HepG2 (cell line): ENCODE measurements around the gene ENTPD6. TPM values are rescaled to one million over a fixed set of nuclear protein-coding genes. Genes with fewer than 3 reads are reported as not detected.

Experiments used
- ATAC-seq: fragments of 200-7000 bp; cut with Tn5 transposase; 3 replicates; pipeline ENCODE4 v1.9.1; 2020; ENCODE audit warnings: mild to moderate bottlenecking, moderate library complexity
- BruUV-seq: library from RNA; stranded (reverse); fragments of 400-500 nt; replicated peaks from 2 replicates; lab custom pipeline; 2021; lab: Mats Ljungman, UMichigan
- CTCF ChIA-PET: fragments of 300-600 bp; formaldehyde crosslinking; extraction: SDS; loops from one replicate; lab custom pipeline; 2021; ENCODE audit warnings: low total read pairs, inconsistent platforms, low intra/inter-chr PET ratio; lab: Yijun Ruan, JAX
- POLR2A ChIA-PET: fragments of 350-600 bp; sonication (Branson Sonifier 250); formaldehyde crosslinking; loops from one replicate; lab custom pipeline; 2020; ENCODE audit warnings: antibody characterized with exemption, inconsistent platforms; lab: Yijun Ruan, JAX
- DNase-seq: peaks from one replicate; pipeline ENCODE4 v3.0.0-alpha.2; 2015; ENCODE audit warnings: low spot score
- FAIRE-seq: peaks from 3 replicates; lab custom pipeline; 2011; peaks lifted over from hg19 to GRCh38; lab: Jason Lieb, UNC
- H2AFZ ChIP-seq: one replicate; pipeline ENCODE4 v1.6.1; 2011; ENCODE audit warnings: low read length, inconsistent platforms
- H3K27ac ChIP-seq: fragments of 300-600 bp; 3 replicates; pipeline ENCODE4 v1.8.0; 2011; ENCODE audit warnings: mixed run types, mild to moderate bottlenecking, mixed read lengths, low read length, inconsistent platforms; ENCODE audit not compliant: insufficient read depth; ENCODE audit errors: extremely low read length
- H3K27me3 ChIP-seq, 2 experiments: fragments of 200-600 bp in 1 of 2; 2 replicates in 1 of 2; 3 replicates in 1 of 2; pipeline versions ENCODE4 v1.6.0 to v1.8.0; 2011; ENCODE audit warnings: low read length in 2 of 2, mild to moderate bottlenecking in 2 of 2, moderate library complexity in 2 of 2, inconsistent platforms in 1 of 2; ENCODE audit not compliant: insufficient read depth in 2 of 2, control insufficient read depth in 1 of 2
- H3K36me3 ChIP-seq, 2 experiments: fragments of 200-600 bp in 1 of 2; replicated peaks in 1 of 2; 2 replicates in 1 of 2; 3 replicates in 1 of 2; pipeline versions ENCODE4 v1.5.1 to v1.8.0; 2011; ENCODE audit warnings: low read length in 2 of 2, inconsistent platforms in 1 of 2; ENCODE audit not compliant: insufficient read depth in 2 of 2, control insufficient read depth in 1 of 2
- H3K4me1 ChIP-seq: 2 replicates; pipeline ENCODE4 v1.5.1; 2012; ENCODE audit warnings: low read length, inconsistent platforms; ENCODE audit not compliant: insufficient read depth
- H3K4me2 ChIP-seq: 2 replicates; pipeline ENCODE4 v1.6.0; 2011; ENCODE audit warnings: low read depth, low read length, inconsistent platforms
- H3K4me3 ChIP-seq, 3 experiments: fragments of 200-600 bp in 1 of 3; sonication (generic), shearing (Covaris generic) in 1 of 3; replicated peaks in 1 of 3; 2 replicates each; pipeline ENCODE4 v1.5.1; 2011 to 2016; ENCODE audit warnings: low read length in 3 of 3, inconsistent platforms in 2 of 3, low read depth in 2 of 3, mild to moderate bottlenecking in 2 of 3, control low read depth in 1 of 3, mixed read lengths in 1 of 3; ENCODE audit not compliant: insufficient read depth in 1 of 3
- H3K79me2 ChIP-seq: one replicate; pipeline ENCODE4 v1.6.1; 2011; ENCODE audit warnings: low read length, inconsistent platforms; ENCODE audit not compliant: insufficient read depth
- H3K9ac ChIP-seq: 2 replicates; pipeline ENCODE4 v1.6.0; 2011; ENCODE audit warnings: mild to moderate bottlenecking, low read depth, low read length, inconsistent platforms; ENCODE audit not compliant: insufficient read depth
- H3K9me3 ChIP-seq: 2 replicates; pipeline ENCODE4 v1.5.1; 2012; ENCODE audit warnings: mild to moderate bottlenecking, low read length
- H4K20me1 ChIP-seq: 2 replicates; pipeline ENCODE4 v1.6.0; 2011; ENCODE audit warnings: inconsistent platforms, mild to moderate bottlenecking, low read length, moderate library complexity; ENCODE audit not compliant: insufficient read depth
- CEBPG ChIP-seq: IDR thresholded peaks from 2 replicates; pipeline ENCODE4 v1.6.1; 2016
- HOXA3 ChIP-seq: sonication (generic); formaldehyde crosslinking; IDR thresholded peaks from 2 replicates; pipeline ENCODE4 v1.5.0; 2020; ENCODE audit warnings: missing genetic modification reagents
- RNF2 ChIP-seq: fragments of 450-650 bp; conservative IDR thresholded peaks from 2 replicates; pipeline ENCODE4 v1.6.1; 2016; ENCODE audit warnings: low read depth
- SALL1 ChIP-seq: sonication (generic); formaldehyde crosslinking; IDR thresholded peaks from 2 replicates; pipeline ENCODE4 v1.8.0; 2022; ENCODE audit warnings: mild to moderate bottlenecking, missing genetic modification reagents
- TCF12 ChIP-seq, 2 experiments: fragments of 450-650 bp in 1 of 2; sonication (generic) in 1 of 2; formaldehyde crosslinking in 1 of 2; IDR thresholded peaks; 2 replicates each; pipeline versions ENCODE4 v1.6.1 to v1.8.0; 2017 to 2022; ENCODE audit warnings: antibody characterized with exemption in 1 of 2, mild to moderate bottlenecking in 1 of 2, missing genetic modification reagents in 1 of 2, moderate library complexity in 1 of 2
- ZBTB7B ChIP-seq: sonication (generic); formaldehyde crosslinking; IDR thresholded peaks from 2 replicates; pipeline ENCODE4 v1.4.0; 2020; ENCODE audit warnings: missing genetic modification reagents
- ZFP36L1 ChIP-seq: sonication (generic); formaldehyde crosslinking; IDR thresholded peaks from 2 replicates; pipeline ENCODE4 v1.8.0; 2022; ENCODE audit warnings: mild to moderate bottlenecking, missing genetic modification reagents, moderate library complexity
- ZNF12 ChIP-seq: sonication (generic); formaldehyde crosslinking; IDR thresholded peaks from 2 replicates; pipeline ENCODE4 v1.5.0; 2020; ENCODE audit warnings: missing genetic modification reagents
- ZNF564 ChIP-seq: sonication (generic); formaldehyde crosslinking; IDR thresholded peaks from 2 replicates; pipeline ENCODE4 v1.8.1; 2023; ENCODE audit warnings: mild to moderate bottlenecking, missing genetic modification reagents
- ZSCAN31 ChIP-seq: sonication (generic); formaldehyde crosslinking; IDR thresholded peaks from 2 replicates; pipeline ENCODE4 v1.5.0; 2020; ENCODE audit warnings: low read depth, mild to moderate bottlenecking, missing genetic modification reagents
- WGBS: methylation state at CpG from one replicate; pipeline ENCODE4 v1.1.6; 2017; ENCODE audit warnings: low lambda C conversion rate; 5-methylcytosine and 5-hydroxymethylcytosine counted together
- in situ Hi-C: cut with HindIII; loops from 2 replicates; pipeline ENCODE4 v1.10.0; 2017; ENCODE audit warnings: low pct_unique_long_range_greater_than_20kb; ENCODE audit not compliant: extremely low pct_ligation_motif_present
- intact Hi-C: fragments of 100-400 bp; cut with micrococcal nuclease; formaldehyde crosslinking; loops from one replicate; pipeline ENCODE4 v1.10.0; 2022; ENCODE audit not compliant: unreplicated experiment
- polyA plus RNA-seq, 8 experiments: library from polyadenylated mRNA; depleted of rRNA in 3 of 8; stranded (reverse) in 7 of 8; unstranded in 1 of 8; fragments of >200 nt; fragmentation: Illumina TruSeq in 4 of 8; extraction: Trizol in 4 of 8; gene quantifications; 2 replicates each; pipeline versions ENCODE4 v1.2.1 to v1.2.3, GENCODE V29; 2011 to 2016; ENCODE audit warnings: low read depth in 4 of 8, missing spikeins in 1 of 8, mixed read lengths in 1 of 8; ENCODE audit not compliant: insufficient read depth in 1 of 8
- total RNA-seq, 5 experiments: library from RNA; depleted of rRNA; stranded (reverse); fragments of >200 nt; fragmentation: Illumina TruSeq; extraction: Trizol; gene quantifications; 2 replicates each; pipeline ENCODE4 v1.2.3, GENCODE V29; 2016; ENCODE audit warnings: low read depth in 1 of 5
- TF ChIP-seq, protein P1 (sequence below): sonication (generic); formaldehyde crosslinking; IDR thresholded peaks from 2 replicates; pipeline ENCODE4 v1.4.0; 2020; ENCODE audit warnings: mild to moderate bottlenecking, missing genetic modification reagents
- TF ChIP-seq, protein P2 (sequence below): sonication (generic); formaldehyde crosslinking; IDR thresholded peaks from 2 replicates; pipeline ENCODE4 v1.9.0; 2021; ENCODE audit warnings: missing genetic modification reagents, borderline replicate concordance
- TF ChIP-seq, protein P3 (sequence below): IDR thresholded peaks from 2 replicates; pipeline ENCODE4 v1.6.1; 2012; ENCODE audit warnings: inconsistent platforms
- TF ChIP-seq, protein P4 (sequence below): sonication (generic); formaldehyde crosslinking; IDR thresholded peaks from 2 replicates; pipeline ENCODE4 v1.8.1; 2023; ENCODE audit warnings: missing genetic modification reagents, mild to moderate bottlenecking, borderline replicate concordance

ENTPD6 gene
- total and polyA plus RNA-seq, 2 of the 13 experiments (the other 11 are each of a cell fraction or from before 2014, with no cell fraction given), result 164 to 172 TPM

DNA sequence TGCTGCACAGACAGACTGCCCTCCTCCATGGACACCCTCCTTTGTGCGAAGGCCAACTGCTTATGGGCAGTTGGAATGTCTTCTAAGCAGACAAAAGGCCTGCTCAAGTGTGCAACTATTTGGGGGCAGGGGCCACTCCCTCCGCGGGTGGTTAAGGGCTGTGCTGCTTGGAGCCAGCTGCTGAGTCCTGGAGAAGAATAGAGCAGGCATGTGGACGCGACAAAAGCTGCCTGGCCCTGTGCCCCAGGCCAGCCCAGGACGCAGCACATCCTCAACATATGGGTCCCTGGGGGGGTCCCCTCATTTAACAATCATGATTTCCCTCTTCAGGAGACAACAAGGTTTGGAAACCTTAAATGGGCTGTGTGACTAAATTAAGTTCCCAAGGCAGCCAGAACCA, 45.5 kb upstream of the ENTPD6 start:
- ATAC-seq, result no peak
- H3K27me3 ChIP-seq, result peaks cover 11 to 47% of the 10 kb centered on the region in 2 experiments; a peak in 3 of 5 replicates
- no peak overlapping the region for H3K27ac ChIP-seq
- H3K79me2 ChIP-seq, result no peaks in the 10 kb centered on the region
- no peak for TF ChIP-seq ZFP36L1 (CRISPR knock-in tag)
- TF ChIP-seq SALL1, result no peak
- TF ChIP-seq, protein P1, sequence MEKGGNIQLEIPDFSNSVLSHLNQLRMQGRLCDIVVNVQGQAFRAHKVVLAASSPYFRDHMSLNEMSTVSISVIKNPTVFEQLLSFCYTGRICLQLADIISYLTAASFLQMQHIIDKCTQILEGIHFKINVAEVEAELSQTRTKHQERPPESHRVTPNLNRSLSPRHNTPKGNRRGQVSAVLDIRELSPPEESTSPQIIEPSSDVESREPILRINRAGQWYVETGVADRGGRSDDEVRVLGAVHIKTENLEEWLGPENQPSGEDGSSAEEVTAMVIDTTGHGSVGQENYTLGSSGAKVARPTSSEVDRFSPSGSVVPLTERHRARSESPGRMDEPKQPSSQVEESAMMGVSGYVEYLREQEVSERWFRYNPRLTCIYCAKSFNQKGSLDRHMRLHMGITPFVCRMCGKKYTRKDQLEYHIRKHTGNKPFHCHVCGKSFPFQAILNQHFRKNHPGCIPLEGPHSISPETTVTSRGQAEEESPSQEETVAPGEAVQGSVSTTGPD (CRISPR knock-in tag), result no peak
- TF ChIP-seq ZSCAN31 (CRISPR knock-in tag), result no peak
- TF ChIP-seq, protein P2, sequence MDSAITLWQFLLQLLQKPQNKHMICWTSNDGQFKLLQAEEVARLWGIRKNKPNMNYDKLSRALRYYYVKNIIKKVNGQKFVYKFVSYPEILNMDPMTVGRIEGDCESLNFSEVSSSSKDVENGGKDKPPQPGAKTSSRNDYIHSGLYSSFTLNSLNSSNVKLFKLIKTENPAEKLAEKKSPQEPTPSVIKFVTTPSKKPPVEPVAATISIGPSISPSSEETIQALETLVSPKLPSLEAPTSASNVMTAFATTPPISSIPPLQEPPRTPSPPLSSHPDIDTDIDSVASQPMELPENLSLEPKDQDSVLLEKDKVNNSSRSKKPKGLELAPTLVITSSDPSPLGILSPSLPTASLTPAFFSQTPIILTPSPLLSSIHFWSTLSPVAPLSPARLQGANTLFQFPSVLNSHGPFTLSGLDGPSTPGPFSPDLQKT (CRISPR knock-in tag), result no peak
- no peak for TF ChIP-seq ZBTB7B (CRISPR knock-in tag)
- no peak for TF ChIP-seq HOXA3 (CRISPR knock-in tag)
- no peak for TF ChIP-seq ZNF564 (CRISPR knock-in tag)
- no peak for TF ChIP-seq RNF2
- TF ChIP-seq, protein P3, sequence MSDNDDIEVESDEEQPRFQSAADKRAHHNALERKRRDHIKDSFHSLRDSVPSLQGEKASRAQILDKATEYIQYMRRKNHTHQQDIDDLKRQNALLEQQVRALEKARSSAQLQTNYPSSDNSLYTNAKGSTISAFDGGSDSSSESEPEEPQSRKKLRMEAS, result no peak
- TF ChIP-seq ZNF12 (CRISPR knock-in tag), result no peak
- TF ChIP-seq, protein P4, sequence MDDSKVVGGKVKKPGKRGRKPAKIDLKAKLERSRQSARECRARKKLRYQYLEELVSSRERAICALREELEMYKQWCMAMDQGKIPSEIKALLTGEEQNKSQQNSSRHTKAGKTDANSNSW (CRISPR knock-in tag), result no peak
- no peak for TF ChIP-seq CEBPG (CRISPR knock-in tag)
- no peak for TF ChIP-seq TCF12 (IDR thresholded peaks at IDR 0.05)
- TF ChIP-seq TCF12 (CRISPR knock-in tag; IDR thresholded peaks at IDR 0.05), result no peak
- H3K36me3 ChIP-seq, result no peaks in the 10 kb centered on the region
- intact Hi-C loops, result no loop called here
- no peaks in the 10 kb centered on the region for H3K9me3 ChIP-seq
- no peak overlapping the region for H3K9ac ChIP-seq
- in situ Hi-C loops, result no loop called here
- no TSS peak for BruUV-seq
- POLR2A ChIA-PET, result no interaction called here
- no peak for FAIRE-seq
- no peaks in the 10 kb centered on the region for H3K4me1 ChIP-seq
- CTCF ChIA-PET, result no interaction called here
- no peak overlapping the region for H3K4me2 ChIP-seq
- WGBS, result 61% methylated on average over 6 of the region's 6 CpGs
- no peak overlapping the region for H3K4me3 ChIP-seq
- no peak for DNase-seq
- no peak overlapping the region for H2AFZ ChIP-seq
- H4K20me1 ChIP-seq, result no peaks in the 10 kb centered on the region
